ENCODE results near the gene WFS1.

DNA sequence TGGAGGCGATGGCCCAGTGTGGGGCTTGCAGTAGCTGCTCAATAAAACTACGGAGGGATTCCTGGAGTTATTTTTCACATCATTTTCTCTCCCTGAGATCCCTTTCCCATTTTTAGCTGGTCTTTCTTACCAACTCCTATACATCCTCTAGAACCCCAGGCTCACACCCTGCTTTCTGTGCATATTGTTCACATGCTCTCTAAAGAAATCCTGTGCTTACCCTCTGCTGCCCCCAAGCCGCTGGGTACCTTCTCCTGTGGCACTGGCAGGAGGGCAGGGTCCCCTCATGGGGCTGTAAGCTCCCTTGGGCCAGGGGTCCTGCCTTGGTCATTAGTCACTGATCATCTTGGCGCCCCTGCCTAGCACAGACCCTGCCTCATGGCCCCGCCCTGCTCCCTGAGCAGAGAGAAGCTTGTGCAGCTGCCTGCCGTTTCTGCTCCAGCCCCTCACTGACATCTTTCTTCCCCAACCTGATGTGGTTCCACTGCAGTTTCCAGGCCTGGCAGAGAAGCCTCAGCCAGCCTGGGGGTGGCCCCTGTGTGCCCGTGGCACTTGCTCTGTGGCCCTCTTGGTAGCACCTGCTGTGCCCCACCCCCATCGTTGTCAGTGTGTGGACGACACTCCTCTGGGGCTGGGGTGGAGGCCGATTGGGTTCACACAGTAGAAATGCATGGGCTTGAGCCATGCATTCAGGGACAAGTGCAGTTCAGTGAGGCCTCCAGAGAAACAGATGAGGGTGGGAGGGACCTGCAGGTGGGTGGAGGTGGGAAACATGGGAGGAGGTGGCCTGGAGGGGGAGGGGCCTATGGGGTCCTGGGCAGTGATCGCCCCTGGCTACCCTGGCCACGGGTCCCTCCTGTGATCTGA is 69.5 kb downstream of the WFS1 start:
- TF ChIP-seq, protein P1, sequence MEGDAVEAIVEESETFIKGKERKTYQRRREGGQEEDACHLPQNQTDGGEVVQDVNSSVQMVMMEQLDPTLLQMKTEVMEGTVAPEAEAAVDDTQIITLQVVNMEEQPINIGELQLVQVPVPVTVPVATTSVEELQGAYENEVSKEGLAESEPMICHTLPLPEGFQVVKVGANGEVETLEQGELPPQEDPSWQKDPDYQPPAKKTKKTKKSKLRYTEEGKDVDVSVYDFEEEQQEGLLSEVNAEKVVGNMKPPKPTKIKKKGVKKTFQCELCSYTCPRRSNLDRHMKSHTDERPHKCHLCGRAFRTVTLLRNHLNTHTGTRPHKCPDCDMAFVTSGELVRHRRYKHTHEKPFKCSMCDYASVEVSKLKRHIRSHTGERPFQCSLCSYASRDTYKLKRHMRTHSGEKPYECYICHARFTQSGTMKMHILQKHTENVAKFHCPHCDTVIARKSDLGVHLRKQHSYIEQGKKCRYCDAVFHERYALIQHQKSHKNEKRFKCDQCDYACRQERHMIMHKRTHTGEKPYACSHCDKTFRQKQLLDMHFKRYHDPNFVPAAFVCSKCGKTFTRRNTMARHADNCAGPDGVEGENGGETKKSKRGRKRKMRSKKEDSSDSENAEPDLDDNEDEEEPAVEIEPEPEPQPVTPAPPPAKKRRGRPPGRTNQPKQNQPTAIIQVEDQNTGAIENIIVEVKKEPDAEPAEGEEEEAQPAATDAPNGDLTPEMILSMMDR (IDR thresholded peaks at IDR 0.05; ENCODE audit: insufficient read depth, low read length, poor library complexity, severe bottlenecking) = no peak
- TF ChIP-seq EZH2phosphoT487 (conservative IDR thresholded peaks at IDR 0.05; ENCODE audit: low read length) = no peak
